Epithelial cell of esophagus (primary cell): ENCODE results near the gene KLHL11.
A peak's percentile ranks its signal among the peaks of the same experiment; 100 is the strongest.
"Not testable (repeated sequence)": the region's sequence is repeated elsewhere in the genome, so short reads cannot be mapped to it uniquely, and the experiment has no call there.

Experiments used
- DNase-seq: peaks from one replicate; pipeline ENCODE4 v3.0.0; 2010; ENCODE audit warnings: low read depth
- H3K4me3 ChIP-seq: 2 replicates; pipeline ENCODE4 v1.5.1; 2011; ENCODE audit warnings: mild to moderate bottlenecking, low read length, control low read depth
- TF ChIP-seq, protein P1 (sequence below): IDR thresholded peaks from 2 replicates; pipeline ENCODE4 v1.5.1; 2011; ENCODE audit warnings: low read depth, mild to moderate bottlenecking, low read length, control low read depth, inconsistent platforms; ENCODE audit not compliant: insufficient read depth; ENCODE audit errors: missing control alignments

Gene KLHL11

GRCh38 chr17:41891135-41892020 is 26.2 kb upstream of the KLHL11 start:
- no peak for DNase-seq
- TF ChIP-seq, protein P1, sequence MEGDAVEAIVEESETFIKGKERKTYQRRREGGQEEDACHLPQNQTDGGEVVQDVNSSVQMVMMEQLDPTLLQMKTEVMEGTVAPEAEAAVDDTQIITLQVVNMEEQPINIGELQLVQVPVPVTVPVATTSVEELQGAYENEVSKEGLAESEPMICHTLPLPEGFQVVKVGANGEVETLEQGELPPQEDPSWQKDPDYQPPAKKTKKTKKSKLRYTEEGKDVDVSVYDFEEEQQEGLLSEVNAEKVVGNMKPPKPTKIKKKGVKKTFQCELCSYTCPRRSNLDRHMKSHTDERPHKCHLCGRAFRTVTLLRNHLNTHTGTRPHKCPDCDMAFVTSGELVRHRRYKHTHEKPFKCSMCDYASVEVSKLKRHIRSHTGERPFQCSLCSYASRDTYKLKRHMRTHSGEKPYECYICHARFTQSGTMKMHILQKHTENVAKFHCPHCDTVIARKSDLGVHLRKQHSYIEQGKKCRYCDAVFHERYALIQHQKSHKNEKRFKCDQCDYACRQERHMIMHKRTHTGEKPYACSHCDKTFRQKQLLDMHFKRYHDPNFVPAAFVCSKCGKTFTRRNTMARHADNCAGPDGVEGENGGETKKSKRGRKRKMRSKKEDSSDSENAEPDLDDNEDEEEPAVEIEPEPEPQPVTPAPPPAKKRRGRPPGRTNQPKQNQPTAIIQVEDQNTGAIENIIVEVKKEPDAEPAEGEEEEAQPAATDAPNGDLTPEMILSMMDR, result no peak
- H3K4me3 ChIP-seq, result no peak overlapping the region

GRCh38 chr17:41888332-41888965 is 23.2 kb upstream of the KLHL11 start:
- TF ChIP-seq, protein P1, result no peak
- DNase-seq, result no peak
- no peak overlapping the region for H3K4me3 ChIP-seq

GRCh38 chr17:41885733-41886132 is 20.5 kb upstream of the KLHL11 start:
- TF ChIP-seq, protein P1, result peak; percentile 40
- H3K4me3 ChIP-seq, result no peak overlapping the region
- DNase-seq, result no peak

- DNase-seq, result no peak
- TF ChIP-seq, protein P1, result no peak
Measured at GRCh38 chr17:41882756-41883155, 17.5 kb upstream of the KLHL11 start.

GRCh38 chr17:41880130-41880529 is 14.9 kb upstream of the KLHL11 start:
- no peak for DNase-seq
- TF ChIP-seq, protein P1, result no peak
- H3K4me3 ChIP-seq, result no peak overlapping the region

More at GRCh38 chr17:41882756-41883155, 17.5 kb upstream of the KLHL11 start:
- no peak overlapping the region for H3K4me3 ChIP-seq

GRCh38 chr17:41874293-41874670 is 9.1 kb upstream of the KLHL11 start:
- not testable (repeated sequence) for H3K4me3 ChIP-seq, DNase-seq

GRCh38 chr17:41873559-41874292 is 8.5 kb upstream of the KLHL11 start:
- H3K4me3 ChIP-seq, result no peak overlapping the region
- DNase-seq, result no peak
- TF ChIP-seq, protein P1, result no peak
